WTC11 (cell line): ENCODE measurements around the gene RHBG. TPM values are rescaled to one million over a fixed set of nuclear protein-coding genes. Genes with fewer than 3 reads are reported as not detected.

Experiments used
- ATAC-seq: fragments of 200-7000 bp; cut with Tn5 transposase; 2 replicates; pipeline ENCODE4 v1.10.0; 2021; ENCODE audit warnings: mild to moderate bottlenecking, moderate library complexity
- CTCF ChIA-PET: fragments of 300-600 bp; sonication (Branson Sonifier 250); formaldehyde crosslinking; loops from one replicate; lab custom pipeline; 2021; ENCODE audit warnings: antibody characterized with exemption; lab: Charles Lee
- POLR2A ChIA-PET: fragments of 350-600 bp; sonication (Branson Sonifier 250); formaldehyde crosslinking; loops from one replicate; lab custom pipeline; 2021; ENCODE audit warnings: antibody characterized with exemption; lab: Charles Lee
- DNase-seq: peaks from one replicate; pipeline ENCODE4 v3.0.0; 2021; ENCODE audit warnings: low spot score
- H3K27ac Mint-ChIP-seq: 2 replicates; pipeline ENCODE4 v1.8.0; 2021; ENCODE audit warnings: mixed read lengths
- H3K27me3 Mint-ChIP-seq: 2 replicates; pipeline ENCODE4 v1.8.0; 2021; ENCODE audit warnings: low read depth, mild to moderate bottlenecking, moderate library complexity, mixed read lengths
- H3K36me3 Mint-ChIP-seq: 2 replicates; pipeline ENCODE4 v1.8.0; 2021; ENCODE audit warnings: mixed read lengths
- H3K4me1 Mint-ChIP-seq: 2 replicates; pipeline ENCODE4 v1.8.0; 2022; ENCODE audit warnings: mixed read lengths
- H3K4me3 Mint-ChIP-seq: 2 replicates; pipeline ENCODE4 v1.8.0; 2021; ENCODE audit warnings: mild to moderate bottlenecking, moderate library complexity, mixed read lengths
- H3K9me3 Mint-ChIP-seq: 2 replicates; pipeline ENCODE4 v1.8.0; 2021; ENCODE audit warnings: mixed read lengths
- ATF6 ChIP-seq: sonication (generic); formaldehyde crosslinking; IDR thresholded peaks from 2 replicates; pipeline ENCODE4 v1.8.1; 2023; ENCODE audit warnings: mild to moderate bottlenecking, missing genetic modification reagents
- CREB1 ChIP-seq: sonication (generic); formaldehyde crosslinking; IDR thresholded peaks from 2 replicates; pipeline ENCODE4 v1.8.0; 2023; ENCODE audit warnings: mild to moderate bottlenecking, missing genetic modification reagents
- FOXK1 ChIP-seq: sonication (generic); formaldehyde crosslinking; IDR thresholded peaks from 2 replicates; pipeline ENCODE4 v1.8.0; 2022; ENCODE audit warnings: mild to moderate bottlenecking, moderate library complexity, missing genetic modification reagents
- FOXP1 ChIP-seq: sonication (generic); formaldehyde crosslinking; IDR thresholded peaks from 2 replicates; pipeline ENCODE4 v1.8.0; 2022; ENCODE audit warnings: missing genetic modification reagents, mild to moderate bottlenecking, moderate library complexity, borderline replicate concordance
- FOXP4 ChIP-seq: sonication (generic); formaldehyde crosslinking; IDR thresholded peaks from 2 replicates; pipeline ENCODE4 v1.8.0; 2022; ENCODE audit warnings: mild to moderate bottlenecking, missing genetic modification reagents
- IRF2 ChIP-seq: sonication (generic); formaldehyde crosslinking; IDR thresholded peaks from 2 replicates; pipeline ENCODE4 v1.8.0; 2022; ENCODE audit warnings: low read depth, missing genetic modification reagents, borderline replicate concordance
- KAT7 ChIP-seq: sonication (generic); formaldehyde crosslinking; IDR thresholded peaks from 2 replicates; pipeline ENCODE4 v1.8.1; 2023; ENCODE audit warnings: missing genetic modification reagents, mild to moderate bottlenecking, borderline replicate concordance
- NFE2L1 ChIP-seq: sonication (generic); formaldehyde crosslinking; IDR thresholded peaks from 2 replicates; pipeline ENCODE4 v1.8.1; 2023; ENCODE audit warnings: missing genetic modification reagents
- OVOL2 ChIP-seq: fragments of 250-450 bp; sonication (Bioruptor Pico); IDR thresholded peaks from 2 replicates; pipeline ENCODE4 v1.9.0; 2021; ENCODE audit warnings: mild to moderate bottlenecking, borderline replicate concordance
- PRRX2 ChIP-seq: fragments of 250-450 bp; sonication (Bioruptor Pico); IDR thresholded peaks from 2 replicates; pipeline ENCODE4 v1.8.0; 2021; ENCODE audit warnings: mild to moderate bottlenecking
- SMAD3 ChIP-seq: sonication (generic); formaldehyde crosslinking; IDR thresholded peaks from 2 replicates; pipeline ENCODE4 v1.8.0; 2022; ENCODE audit warnings: missing genetic modification reagents, mild to moderate bottlenecking, borderline replicate concordance
- STAT6 ChIP-seq: sonication (generic); formaldehyde crosslinking; conservative IDR thresholded peaks from 2 replicates; pipeline ENCODE4 v1.8.1; 2023; ENCODE audit warnings: mild to moderate bottlenecking, low read depth, missing genetic modification reagents, moderate library complexity
- TEAD4 ChIP-seq: sonication (generic); formaldehyde crosslinking; IDR thresholded peaks from 2 replicates; pipeline ENCODE4 v1.8.0; 2022; ENCODE audit warnings: mild to moderate bottlenecking, missing genetic modification reagents
- TP53 ChIP-seq: sonication (generic); formaldehyde crosslinking; IDR thresholded peaks from 2 replicates; pipeline ENCODE4 v1.8.1; 2023; ENCODE audit warnings: mild to moderate bottlenecking, missing genetic modification reagents
- ZNF532 ChIP-seq: fragments of 250-450 bp; sonication (Bioruptor Pico); IDR thresholded peaks from 2 replicates; pipeline ENCODE4 v1.9.0; 2021; ENCODE audit warnings: mild to moderate bottlenecking, borderline replicate concordance
- ZSCAN18 ChIP-seq: fragments of 250-450 bp; sonication (Bioruptor Pico); IDR thresholded peaks from 2 replicates; pipeline ENCODE4 v2.1.2; 2022; ENCODE audit warnings: mild to moderate bottlenecking, moderate library complexity
- total RNA-seq: library from RNA; stranded (reverse); gene quantifications from 3 replicates; pipeline ENCODE4 v1.2.3, GENCODE V29; 2021

RHBG gene
- total RNA-seq, 1 experiment from 2014 or later, result 1.9 TPM

GRCh38 chr1:156387870-156388173, 18.8 kb downstream of the RHBG start:
- ChIA-PET CTCF (interaction anchor here (0.6 to 10.7 kb wide), 8 partner anchors 11 to 69 kb away, joined by 3 to 401 read pairs (median 93); partner anchors contain the start of gene RHBG), POLR2A (no interaction called here)
- Mint-ChIP-seq H3K27me3 (peaks cover 59% of the 10 kb centered on the region), H3K9me3 (no peaks in the 10 kb centered on the region), H3K4me1 (peaks cover 47% of the 10 kb centered on the region), H3K27ac (no peak overlapping the region), H3K36me3 (no peaks in the 10 kb centered on the region), H3K4me3 (peak overlapping the region; percentile 60)
- no peak for ATAC-seq
- DNase-seq, result peak; percentile 31
- TF ChIP-seq ATF6 (CRISPR knock-in tag), result no peak
- TF ChIP-seq TEAD4 (CRISPR knock-in tag), result no peak
- no peak for TF ChIP-seq IRF2
- no peak for TF ChIP-seq ZSCAN18
- no peak for TF ChIP-seq TP53 (CRISPR knock-in tag)
- no peak for TF ChIP-seq ZNF532 (CRISPR knock-in tag)
- no peak for TF ChIP-seq KAT7
- TF ChIP-seq SMAD3, result no peak
- no peak for TF ChIP-seq OVOL2

GRCh38 chr1:156388174-156389137, 19.4 kb downstream of the RHBG start:
- Mint-ChIP-seq H3K4me3 (peak overlapping the region; percentile 60), H3K36me3 (no peaks in the 10 kb centered on the region), H3K27me3 (peaks cover 59% of the 10 kb centered on the region), H3K4me1 (peaks cover 53% of the 10 kb centered on the region), H3K9me3 (no peaks in the 10 kb centered on the region), H3K27ac (no peak overlapping the region)
- TF ChIP-seq OVOL2, result no peak
- TF ChIP-seq FOXP1, result peak; percentile 26; the same call in 1 of the 2 replicates
- ChIA-PET POLR2A (no interaction called here), CTCF (interaction anchor here (0.6 to 10.7 kb wide), 12 partner anchors 9 to 113 kb away, joined by 3 to 401 read pairs (median 6); partner anchors contain the start of genes MEF2D and RHBG)
- ATAC-seq (peak; percentile 46), DNase-seq (peak; percentile 70)

GRCh38 chr1:156389311-156389710, 20.3 kb downstream of the RHBG start:
- Mint-ChIP-seq H3K36me3 (no peaks in the 10 kb centered on the region), H3K9me3 (no peaks in the 10 kb centered on the region), H3K4me3 (peak overlapping the region; percentile 58), H3K4me1 (peaks cover 54% of the 10 kb centered on the region), H3K27ac (no peak overlapping the region), H3K27me3 (peaks cover 59% of the 10 kb centered on the region)
- DNase-seq (no peak), ATAC-seq (no peak)
- ChIA-PET CTCF (interaction anchor here (0.9 to 10.7 kb wide), 13 partner anchors 10 to 112 kb away, joined by 3 to 401 read pairs (median 6); partner anchors contain the start of gene MEF2D), POLR2A (no interaction called here)
- TF ChIP-seq ZSCAN18 (no peak), TEAD4 (CRISPR knock-in tag) (no peak), CREB1 (CRISPR knock-in tag) (no peak), SMAD3 (no peak), FOXK1 (no peak), IRF2 (no peak), PRRX2 (CRISPR knock-in tag) (no peak), FOXP4 (CRISPR knock-in tag) (no peak), NFE2L1 (CRISPR knock-in tag) (no peak), STAT6 (no peak)
